K562 (cell line): ENCODE measurements around the gene AJUBA. TPM values are rescaled to one million over a fixed set of nuclear protein-coding genes. Genes with fewer than 3 reads are reported as not detected.

Experiments
- ARID2 ChIP-seq: fragments of 450-650 bp; IDR thresholded peaks from 2 replicates; pipeline ENCODE4 v1.6.1; 2017; ENCODE audit warnings: antibody characterized with exemption, mild to moderate bottlenecking
- ESRRA ChIP-seq: fragments of 450-650 bp; IDR thresholded peaks from 2 replicates; pipeline ENCODE4 v1.6.1; 2014; ENCODE audit warnings: low read depth, mild to moderate bottlenecking, moderate library complexity, borderline replicate concordance
- KDM5B ChIP-seq: fragments of 200-600 bp; sonication (generic); IDR thresholded peaks from 2 replicates; pipeline ENCODE4 v1.6.1; 2012; ENCODE audit warnings: low read depth, mild to moderate bottlenecking, moderate library complexity, low read length, control low read depth, inconsistent platforms; ENCODE audit not compliant: insufficient replicate concordance
- MYNN ChIP-seq, 2 experiments: sonication (generic); formaldehyde crosslinking in 1 of 2; IDR thresholded peaks; 2 replicates each; pipeline versions ENCODE4 v1.5.0 to v1.6.1; 2016 to 2020; ENCODE audit warnings: antibody characterized with exemption in 1 of 2, missing genetic modification reagents in 1 of 2
- POLR2AphosphoS5 ChIP-seq: IDR thresholded peaks from 2 replicates; pipeline ENCODE4 v1.6.1; 2011; ENCODE audit warnings: mild to moderate bottlenecking, low read depth, low read length, moderate library complexity; ENCODE audit not compliant: control insufficient read depth, insufficient read depth
- RBBP5 ChIP-seq: fragments of 200-600 bp; sonication (generic); IDR thresholded peaks from 2 replicates; pipeline ENCODE4 v1.6.1; 2012; ENCODE audit warnings: borderline replicate concordance, mild to moderate bottlenecking, low read length, control low read depth, inconsistent platforms; ENCODE audit not compliant: insufficient read depth, poor library complexity, severe bottlenecking
- RBM39 ChIP-seq: fragments of 200-400 bp; formaldehyde crosslinking; optimal IDR thresholded peaks from 2 replicates; pipeline ENCODE3; 2018; ENCODE audit warnings: low read depth, low read length
- SUPT5H ChIP-seq: fragments of 450-650 bp; IDR thresholded peaks from 2 replicates; pipeline ENCODE4 v1.6.1; 2016
- TOE1 ChIP-seq, 2 experiments: fragments of 450-650 bp in 1 of 2; sonication (generic) in 1 of 2; formaldehyde crosslinking in 1 of 2; IDR thresholded peaks; 2 replicates each; pipeline versions ENCODE4 v1.7.1 to v1.8.0; 2016 to 2022; ENCODE audit warnings: borderline replicate concordance in 2 of 2, mild to moderate bottlenecking in 2 of 2, antibody characterized with exemption in 1 of 2, inconsistent platforms in 1 of 2, low read depth in 1 of 2, missing genetic modification reagents in 1 of 2, moderate library complexity in 1 of 2
- polyA plus RNA-seq, 8 experiments: library from polyadenylated mRNA; depleted of rRNA in 4 of 8; stranded (reverse) in 5 of 8; unstranded in 3 of 8; fragments of >200 nt; fragmentation: Nextera tagmentation in 2 of 8; fragmentation: Illumina TruSeq in 1 of 8; extraction: Ambion mirVana in 2 of 8; extraction: Trizol in 1 of 8; gene quantifications; 2 replicates each; pipeline versions ENCODE4 v1.2.1 to v1.2.3, GENCODE V29; 2011 to 2014; ENCODE audit warnings: inconsistent platforms in 1 of 8, missing spikeins in 1 of 8
- total RNA-seq, 7 experiments: library from RNA; depleted of rRNA in 6 of 7; stranded (reverse); fragments of >200 nt in 6 of 7; fragmentation: Illumina TruSeq in 2 of 7; extraction: Trizol in 2 of 7; gene quantifications; 2 replicates each; pipeline versions ENCODE4 v1.2.1 to v1.2.3, GENCODE V29; 2011 to 2021; ENCODE audit warnings: low replicate concordance in 1 of 7
- TF ChIP-seq, protein P1 (sequence below): sonication (generic); formaldehyde crosslinking; IDR thresholded peaks from 2 replicates; pipeline ENCODE4 v1.8.0; 2022; ENCODE audit warnings: missing genetic modification reagents, mild to moderate bottlenecking, moderate library complexity, borderline replicate concordance
- TF ChIP-seq, protein P2 (sequence below), 2 experiments: IDR thresholded peaks; 2 replicates each; pipeline ENCODE4 v1.6.1; 2011; ENCODE audit warnings: borderline replicate concordance in 1 of 2, control low read depth in 1 of 2, low read depth in 1 of 2, low read length in 1 of 2, mild to moderate bottlenecking in 1 of 2, mixed read lengths in 1 of 2, moderate library complexity in 1 of 2; ENCODE audit not compliant: insufficient read depth in 1 of 2, insufficient read length in 1 of 2, poor library complexity in 1 of 2, severe bottlenecking in 1 of 2; ENCODE audit errors: extremely low read depth in 1 of 2
- TF ChIP-seq, protein P3 (sequence below): fragments of 250-450 bp; sonication (Bioruptor Pico); IDR thresholded peaks from 2 replicates; pipeline ENCODE4 v1.4.0; 2020; ENCODE audit warnings: mild to moderate bottlenecking
- TF ChIP-seq, protein P4 (sequence below): fragments of 450-650 bp; IDR thresholded peaks from 2 replicates; pipeline ENCODE4 v1.6.1; 2014; ENCODE audit warnings: low read depth, mild to moderate bottlenecking, moderate library complexity, borderline replicate concordance

Gene AJUBA
- total and polyA plus RNA-seq, 9 of the 15 experiments (the other 6 are each of a cell fraction or from before 2014, with no cell fraction given), result 0.73 to 4.7 (median 2.8) TPM

- TF ChIP-seq ARID2 (no peak; the same call in 1 of the 2 replicates), RBBP5 (peak; percentile 94), TOE1 (IDR thresholded peaks at IDR 0.05; ENCODE audit: borderline replicate concordance) (peak; percentile 83), TOE1 (CRISPR knock-in tag; IDR thresholded peaks at IDR 0.05; ENCODE audit: borderline replicate concordance, low read depth) (0 out of 2 replicates have a peak, but pooled peaks have one; percentile 36), RBM39 (peak; percentile 94), SUPT5H (peak; percentile 91), MYNN (IDR thresholded peaks at IDR 0.05) (peak; percentile 78; the same call in 1 of the 2 replicates), MYNN (CRISPR knock-in tag; IDR thresholded peaks at IDR 0.05) (no peak), ESRRA (peak; percentile 62; the same call in 1 of the 2 replicates), KDM5B (peak; percentile 91), POLR2AphosphoS5 (peak; percentile 73)
- TF ChIP-seq, protein P1, sequence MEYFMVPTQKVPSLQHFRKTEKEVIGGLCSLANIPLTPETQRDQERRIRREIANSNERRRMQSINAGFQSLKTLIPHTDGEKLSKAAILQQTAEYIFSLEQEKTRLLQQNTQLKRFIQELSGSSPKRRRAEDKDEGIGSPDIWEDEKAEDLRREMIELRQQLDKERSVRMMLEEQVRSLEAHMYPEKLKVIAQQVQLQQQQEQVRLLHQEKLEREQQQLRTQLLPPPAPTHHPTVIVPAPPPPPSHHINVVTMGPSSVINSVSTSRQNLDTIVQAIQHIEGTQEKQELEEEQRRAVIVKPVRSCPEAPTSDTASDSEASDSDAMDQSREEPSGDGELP (CRISPR knock-in tag), result peak; percentile 97
- TF ChIP-seq, protein P2, sequence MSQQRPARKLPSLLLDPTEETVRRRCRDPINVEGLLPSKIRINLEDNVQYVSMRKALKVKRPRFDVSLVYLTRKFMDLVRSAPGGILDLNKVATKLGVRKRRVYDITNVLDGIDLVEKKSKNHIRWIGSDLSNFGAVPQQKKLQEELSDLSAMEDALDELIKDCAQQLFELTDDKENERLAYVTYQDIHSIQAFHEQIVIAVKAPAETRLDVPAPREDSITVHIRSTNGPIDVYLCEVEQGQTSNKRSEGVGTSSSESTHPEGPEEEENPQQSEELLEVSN (IDR thresholded peaks at IDR 0.05; ENCODE audit: borderline replicate concordance in 1 of 2, extremely low read depth in 1 of 2, insufficient read depth in 1 of 2, insufficient read length in 1 of 2, low read depth in 1 of 2, low read length in 1 of 2, poor library complexity in 1 of 2, severe bottlenecking in 1 of 2), result peak; percentile 97 to 98
- TF ChIP-seq, protein P3, sequence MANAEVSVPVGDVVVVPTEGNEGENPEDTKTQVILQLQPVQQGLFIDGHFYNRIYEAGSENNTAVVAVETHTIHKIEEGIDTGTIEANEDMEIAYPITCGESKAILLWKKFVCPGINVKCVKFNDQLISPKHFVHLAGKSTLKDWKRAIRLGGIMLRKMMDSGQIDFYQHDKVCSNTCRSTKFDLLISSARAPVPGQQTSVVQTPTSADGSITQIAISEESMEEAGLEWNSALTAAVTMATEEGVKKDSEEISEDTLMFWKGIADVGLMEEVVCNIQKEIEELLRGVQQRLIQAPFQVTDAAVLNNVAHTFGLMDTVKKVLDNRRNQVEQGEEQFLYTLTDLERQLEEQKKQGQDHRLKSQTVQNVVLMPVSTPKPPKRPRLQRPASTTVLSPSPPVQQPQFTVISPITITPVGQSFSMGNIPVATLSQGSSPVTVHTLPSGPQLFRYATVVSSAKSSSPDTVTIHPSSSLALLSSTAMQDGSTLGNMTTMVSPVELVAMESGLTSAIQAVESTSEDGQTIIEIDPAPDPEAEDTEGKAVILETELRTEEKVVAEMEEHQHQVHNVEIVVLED (CRISPR knock-in tag), result 0 out of 2 replicates have a peak, but pooled peaks have one; percentile 32
- TF ChIP-seq, protein P4, sequence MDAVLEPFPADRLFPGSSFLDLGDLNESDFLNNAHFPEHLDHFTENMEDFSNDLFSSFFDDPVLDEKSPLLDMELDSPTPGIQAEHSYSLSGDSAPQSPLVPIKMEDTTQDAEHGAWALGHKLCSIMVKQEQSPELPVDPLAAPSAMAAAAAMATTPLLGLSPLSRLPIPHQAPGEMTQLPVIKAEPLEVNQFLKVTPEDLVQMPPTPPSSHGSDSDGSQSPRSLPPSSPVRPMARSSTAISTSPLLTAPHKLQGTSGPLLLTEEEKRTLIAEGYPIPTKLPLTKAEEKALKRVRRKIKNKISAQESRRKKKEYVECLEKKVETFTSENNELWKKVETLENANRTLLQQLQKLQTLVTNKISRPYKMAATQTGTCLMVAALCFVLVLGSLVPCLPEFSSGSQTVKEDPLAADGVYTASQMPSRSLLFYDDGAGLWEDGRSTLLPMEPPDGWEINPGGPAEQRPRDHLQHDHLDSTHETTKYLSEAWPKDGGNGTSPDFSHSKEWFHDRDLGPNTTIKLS, result peak; percentile 60; the same call in 1 of the 2 replicates
These were observed 24.4 kb upstream of the AJUBA start (continued) for GRCh38 chr14:23006544-23007419.
